Lower leg skin (tissue), 3 donors: Measurements from ENCODE around the gene KLHL35.

Experiments
- CTCF ChIP-seq, 3 donors: fragments of 450-650 bp; IDR thresholded peaks; one replicate each; pipeline ENCODE4 v1.5.1; 2016; ENCODE audit warnings: antibody characterized with exemption in 3 of 3, mild to moderate bottlenecking in 3 of 3, moderate library complexity in 2 of 3
- POLR2A ChIP-seq, 2 donors: fragments of 450-650 bp; IDR thresholded peaks; one replicate each; pipeline ENCODE4 v1.6.1; 2016 to 2017; ENCODE audit warnings: antibody characterized with exemption in 2 of 2, mild to moderate bottlenecking in 1 of 2, moderate library complexity in 1 of 2

- no peak for TF ChIP-seq POLR2A (IDR thresholded peaks at IDR 0.05)
- TF ChIP-seq CTCF (IDR thresholded peaks at IDR 0.05): no peak
Observed at GRCh38 chr11:75421902-75422247, 11.1 kb downstream of the KLHL35 start.
